ENCODE measurements around the gene SEPTIN2.

DNA sequence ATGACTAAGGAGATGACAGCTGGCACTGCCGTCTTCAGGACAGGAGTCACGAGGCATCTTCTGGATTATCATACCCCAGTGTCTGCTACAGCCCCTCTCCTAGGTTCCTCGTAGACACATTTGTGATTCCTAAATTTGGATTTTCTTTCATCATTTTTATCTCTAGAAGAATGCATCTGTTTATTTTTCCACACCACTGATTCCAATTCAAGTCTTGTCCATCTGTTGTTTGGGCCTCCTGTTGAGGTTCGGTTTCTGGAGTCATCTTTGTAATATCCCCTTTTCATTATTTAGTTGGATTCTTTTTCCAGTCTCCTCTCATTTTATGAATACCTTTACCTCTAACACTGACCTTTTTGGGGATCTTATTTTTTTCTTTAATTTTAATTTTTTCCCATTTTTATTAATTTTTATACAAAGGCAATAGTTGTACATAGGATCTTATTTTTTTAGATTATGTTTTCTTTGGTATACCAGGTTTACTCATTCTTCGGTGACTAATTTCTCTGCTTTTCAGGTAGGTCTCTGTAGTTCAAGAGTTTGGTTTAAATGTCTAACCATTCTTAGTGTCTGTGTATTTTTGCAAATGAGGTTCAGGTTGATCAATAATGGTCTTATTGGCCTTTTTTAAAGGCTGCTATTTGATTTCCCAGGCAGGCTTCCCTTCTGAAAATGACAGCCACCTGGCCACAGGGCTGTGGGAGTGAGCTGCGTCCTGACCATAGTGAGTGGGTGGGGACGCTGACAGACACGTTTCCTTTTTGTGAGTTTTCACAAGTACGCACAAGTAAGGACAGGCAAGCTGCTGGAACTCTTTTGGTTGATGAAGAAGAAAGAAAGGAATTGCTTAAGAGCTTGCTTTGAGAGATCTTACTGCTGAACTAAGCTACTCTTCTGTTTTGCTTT lies 74.8 kb downstream of the SEPTIN2 start:
- TF ChIP-seq YY1 (IDR thresholded peaks at IDR 0.05; ENCODE audit: insufficient read depth, insufficient read length) (no peak), ZNF274 (IDR thresholded peaks at IDR 0.05; ENCODE audit: low read depth, low read length) (no peak), SUZ12 (IDR thresholded peaks at IDR 0.05; ENCODE audit: extremely low read depth, insufficient read depth, insufficient read length) (no peak)

All from NT2/D1 (cell line).